Effector memory CD4-positive, alpha-beta T cell (primary cell): Measurements from ENCODE around the gene HDDC3.

Experiments
- DNase-seq, 3 donors: peaks; one replicate each; pipeline ENCODE4 v3.0.0-alpha.2; 2020
- H3K27ac ChIP-seq: 2 replicates; pipeline ENCODE4 v1.7.0; 2013; ENCODE audit warnings: mild to moderate bottlenecking, low read length, moderate library complexity; ENCODE audit not compliant: insufficient read depth, poor library complexity, severe bottlenecking
- H3K27me3 ChIP-seq: replicated peaks from 2 replicates; pipeline ENCODE4 v1.7.0; 2013; ENCODE audit warnings: mild to moderate bottlenecking, low read length; ENCODE audit not compliant: insufficient read depth, control insufficient read depth, poor library complexity, severe bottlenecking
- H3K36me3 ChIP-seq: 2 replicates; pipeline ENCODE4 v1.7.0; 2013; ENCODE audit warnings: mild to moderate bottlenecking, low read length, moderate library complexity; ENCODE audit not compliant: control insufficient read depth, insufficient read depth
- H3K4me1 ChIP-seq: 2 replicates; pipeline ENCODE4 v1.7.0; 2013; ENCODE audit warnings: low read length, mild to moderate bottlenecking; ENCODE audit not compliant: control insufficient read depth, insufficient read depth, poor library complexity, severe bottlenecking
- H3K4me3 ChIP-seq: 2 replicates; pipeline ENCODE4 v1.7.0; 2013; ENCODE audit warnings: low read length, low read depth, mild to moderate bottlenecking; ENCODE audit not compliant: insufficient read depth, poor library complexity, severe bottlenecking
- H3K9me3 ChIP-seq: 2 replicates; pipeline ENCODE4 v1.7.0; 2013; ENCODE audit warnings: mild to moderate bottlenecking, low read length, moderate library complexity; ENCODE audit not compliant: control insufficient read depth

HDDC3 gene

GRCh38 chr15:90892498-90893174, 39.7 kb downstream of the HDDC3 start:
- no peaks in the 10 kb centered on the region for H3K4me1 ChIP-seq
- no peak for DNase-seq
- H3K9me3 ChIP-seq = no peaks in the 10 kb centered on the region
- no peak overlapping the region for H3K27ac ChIP-seq
- no peaks in the 10 kb centered on the region for H3K36me3 ChIP-seq
- no peaks in the 10 kb centered on the region for H3K27me3 ChIP-seq
- no peak overlapping the region for H3K4me3 ChIP-seq

DNA sequence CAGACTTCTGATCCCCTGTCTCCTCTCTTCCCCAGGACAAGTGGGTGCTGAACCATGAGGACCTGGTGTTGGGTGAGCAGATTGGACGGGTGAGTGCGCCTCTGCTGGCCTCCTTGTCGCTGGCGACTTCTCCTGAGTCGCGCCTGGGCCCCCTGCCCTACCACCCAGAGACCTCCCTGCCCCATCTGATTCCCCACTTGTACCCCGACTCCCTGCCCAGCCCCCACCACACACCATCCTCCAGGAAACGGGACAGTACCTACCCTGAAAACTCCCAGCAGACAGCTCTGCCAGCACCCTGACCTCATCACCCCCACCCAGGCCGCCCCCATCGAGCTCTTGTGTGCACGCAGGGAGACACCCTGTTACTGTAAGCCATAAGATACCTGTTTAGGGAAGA, 40.3 kb downstream of the HDDC3 start:
- Histone ChIP-seq H3K36me3 (no peaks in the 10 kb centered on the region), H3K9me3 (no peaks in the 10 kb centered on the region), H3K27ac (no peak overlapping the region), H3K4me3 (no peak overlapping the region), H3K27me3 (no peaks in the 10 kb centered on the region), H3K4me1 (no peaks in the 10 kb centered on the region)
- DNase-seq = no peak

DNA sequence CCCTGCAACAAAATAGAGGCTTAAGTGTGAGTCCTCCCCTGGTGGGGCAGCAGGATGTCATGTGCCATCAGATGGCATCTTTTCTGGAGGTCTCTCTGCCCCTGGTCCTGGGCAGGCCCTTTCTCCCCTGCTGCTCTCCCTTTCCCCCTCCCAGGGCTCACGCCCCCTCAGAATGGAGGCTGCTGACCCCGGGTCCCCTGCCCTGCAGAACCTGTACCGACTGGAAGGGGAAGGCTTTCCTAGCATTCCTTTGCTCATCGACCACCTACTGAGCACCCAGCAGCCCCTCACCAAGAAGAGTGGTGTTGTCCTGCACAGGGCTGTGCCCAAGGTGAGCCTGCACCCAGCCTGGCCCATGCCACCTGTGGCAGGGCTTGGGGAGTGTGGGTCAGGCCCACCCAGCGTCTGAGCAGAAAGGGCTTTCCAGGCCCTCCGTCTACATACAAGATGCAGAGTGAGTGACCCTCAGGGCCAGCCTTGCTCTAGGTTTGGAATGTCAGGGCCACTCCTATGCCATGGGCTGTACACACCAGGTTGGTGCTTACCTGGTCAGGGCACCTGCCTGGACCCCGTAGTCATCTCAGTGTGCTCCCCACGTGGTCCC, 40.9 kb downstream of the HDDC3 start:
- no peak for DNase-seq
- H3K36me3 ChIP-seq = no peaks in the 10 kb centered on the region

GRCh38 chr15:90890839-90891238, 41.5 kb downstream of the HDDC3 start:
- no peaks in the 10 kb centered on the region for H3K9me3 ChIP-seq
- H3K4me1 ChIP-seq = no peaks in the 10 kb centered on the region
- H3K27me3 ChIP-seq = no peaks in the 10 kb centered on the region
- no peak for DNase-seq
- no peak overlapping the region for H3K27ac ChIP-seq
- H3K36me3 ChIP-seq = no peaks in the 10 kb centered on the region
- H3K4me3 ChIP-seq = no peak overlapping the region

More for the DNA sequence above, 40.9 kb downstream of the HDDC3 start:
- H3K4me3 ChIP-seq = no peak overlapping the region
- H3K27ac ChIP-seq = no peak overlapping the region
- H3K9me3 ChIP-seq = no peaks in the 10 kb centered on the region
- H3K27me3 ChIP-seq = no peaks in the 10 kb centered on the region
- no peaks in the 10 kb centered on the region for H3K4me1 ChIP-seq

DNA sequence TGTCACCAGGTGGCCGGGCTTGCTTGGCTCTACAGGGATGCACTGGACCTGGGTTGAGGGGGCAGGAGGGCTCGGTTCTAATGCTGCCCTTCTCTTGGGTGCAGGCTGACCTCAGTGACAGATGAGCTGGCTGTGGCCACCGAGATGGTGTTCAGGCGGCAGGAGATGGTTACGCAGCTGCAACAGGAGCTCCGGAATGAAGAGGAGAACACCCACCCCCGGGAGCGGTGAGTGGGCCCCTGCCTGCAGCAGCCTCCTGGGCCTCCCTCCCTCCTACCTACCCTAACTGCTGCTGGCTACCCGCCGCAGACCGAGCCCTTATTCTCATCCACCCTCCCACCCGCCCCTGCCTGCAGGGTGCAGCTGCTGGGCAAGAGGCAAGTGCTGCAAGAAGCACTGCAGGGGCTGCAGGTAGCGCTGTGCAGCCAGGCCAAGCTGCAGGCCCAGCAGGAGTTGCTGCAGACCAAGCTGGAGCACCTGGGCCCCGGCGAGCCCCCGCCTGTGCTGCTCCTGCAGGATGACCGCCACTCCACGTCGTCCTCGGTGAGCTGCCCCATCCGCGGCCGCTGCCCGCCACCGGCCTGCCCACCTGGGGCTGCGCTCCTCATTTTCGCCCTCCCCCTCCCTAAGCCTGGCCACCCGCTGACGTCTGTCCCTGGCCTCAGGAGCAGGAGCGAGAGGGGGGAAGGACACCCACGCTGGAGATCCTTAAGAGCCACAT, 42.5 kb downstream of the HDDC3 start:
- no peaks in the 10 kb centered on the region for H3K36me3 ChIP-seq
- H3K9me3 ChIP-seq = no peaks in the 10 kb centered on the region
- H3K4me3 ChIP-seq = no peak overlapping the region
- H3K27me3 ChIP-seq = no peaks in the 10 kb centered on the region
- DNase-seq = no peak
- no peak overlapping the region for H3K27ac ChIP-seq
- no peaks in the 10 kb centered on the region for H3K4me1 ChIP-seq

GRCh38 chr15:90889313-90889730, 43.0 kb downstream of the HDDC3 start:
- H3K27ac ChIP-seq = no peak overlapping the region
- H3K9me3 ChIP-seq = no peaks in the 10 kb centered on the region
- no peaks in the 10 kb centered on the region for H3K27me3 ChIP-seq
- no peak for DNase-seq
- no peaks in the 10 kb centered on the region for H3K4me1 ChIP-seq
- no peaks in the 10 kb centered on the region for H3K36me3 ChIP-seq
- H3K4me3 ChIP-seq = no peak overlapping the region

GRCh38 chr15:90887037-90887481, 45.3 kb downstream of the HDDC3 start:
- no peak overlapping the region for H3K27ac ChIP-seq
- no peak for DNase-seq
- H3K9me3 ChIP-seq = no peaks in the 10 kb centered on the region
- peaks cover under 1% of the 10 kb centered on the region for H3K36me3 ChIP-seq
- H3K4me1 ChIP-seq = no peaks in the 10 kb centered on the region
- H3K27me3 ChIP-seq = no peaks in the 10 kb centered on the region
- H3K4me3 ChIP-seq = no peak overlapping the region

GRCh38 chr15:90886291-90886614, 46.1 kb downstream of the HDDC3 start:
- H3K4me1 ChIP-seq = no peaks in the 10 kb centered on the region
- H3K27me3 ChIP-seq = no peaks in the 10 kb centered on the region
- no peak overlapping the region for H3K4me3 ChIP-seq
- no peak for DNase-seq
- H3K36me3 ChIP-seq = peaks cover 8% of the 10 kb centered on the region
- no peak overlapping the region for H3K27ac ChIP-seq
- H3K9me3 ChIP-seq = no peaks in the 10 kb centered on the region

DNA sequence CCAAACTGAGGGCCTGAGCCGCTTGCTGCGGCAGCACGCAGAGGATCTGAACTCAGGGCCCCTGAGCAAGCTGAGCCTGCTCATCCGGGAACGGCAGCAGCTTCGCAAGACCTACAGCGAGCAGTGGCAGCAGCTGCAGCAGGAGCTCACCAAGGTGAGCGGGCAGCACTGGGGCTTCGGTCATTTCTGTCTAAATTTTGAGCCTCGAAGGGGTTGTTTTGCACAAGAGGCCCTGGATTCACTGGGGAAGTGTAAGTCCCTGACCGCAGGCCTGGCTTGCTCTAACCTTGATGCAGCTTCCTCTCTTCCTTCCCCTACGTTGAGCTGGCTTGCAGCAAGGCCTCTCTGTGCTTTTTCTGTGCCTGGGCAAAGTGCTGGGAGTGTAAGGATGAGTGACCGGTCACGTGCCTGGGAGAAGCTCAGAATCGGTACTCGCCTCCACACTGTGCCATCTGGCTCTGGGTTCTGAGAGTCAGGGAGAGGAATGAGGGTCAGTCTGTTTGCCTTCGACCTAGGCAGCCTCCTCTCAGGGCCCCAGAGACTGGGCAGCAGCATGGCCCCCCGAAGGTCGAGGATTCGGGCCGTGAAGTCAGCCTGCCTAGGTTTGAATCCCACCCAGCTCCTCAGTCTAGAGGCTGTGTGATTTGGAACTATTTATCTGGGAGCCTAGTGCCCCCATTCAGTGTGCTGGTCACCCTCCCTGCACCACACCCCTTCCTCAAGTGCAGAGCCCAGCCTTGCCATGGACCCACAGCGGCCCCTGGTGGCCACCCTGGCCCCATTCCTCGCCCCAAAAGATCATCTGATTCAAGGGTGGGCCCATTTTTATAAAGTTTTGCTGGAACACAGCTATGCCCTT, 46.7 kb downstream of the HDDC3 start:
- H3K27ac ChIP-seq = no peak overlapping the region
- peaks cover 13% of the 10 kb centered on the region for H3K36me3 ChIP-seq
- no peak overlapping the region for H3K4me3 ChIP-seq
- H3K4me1 ChIP-seq = no peaks in the 10 kb centered on the region
- H3K27me3 ChIP-seq = no peaks in the 10 kb centered on the region
- peak; percentile 49 to 65 (median 52) for DNase-seq
- H3K9me3 ChIP-seq = no peaks in the 10 kb centered on the region
